ENCODE data around the gene EGR4. TPM values are rescaled to one million over a fixed set of nuclear protein-coding genes. Genes with fewer than 3 reads are reported as not detected.

The EGR4 gene
- total RNA-seq, 1 donor: not detected

DNA sequence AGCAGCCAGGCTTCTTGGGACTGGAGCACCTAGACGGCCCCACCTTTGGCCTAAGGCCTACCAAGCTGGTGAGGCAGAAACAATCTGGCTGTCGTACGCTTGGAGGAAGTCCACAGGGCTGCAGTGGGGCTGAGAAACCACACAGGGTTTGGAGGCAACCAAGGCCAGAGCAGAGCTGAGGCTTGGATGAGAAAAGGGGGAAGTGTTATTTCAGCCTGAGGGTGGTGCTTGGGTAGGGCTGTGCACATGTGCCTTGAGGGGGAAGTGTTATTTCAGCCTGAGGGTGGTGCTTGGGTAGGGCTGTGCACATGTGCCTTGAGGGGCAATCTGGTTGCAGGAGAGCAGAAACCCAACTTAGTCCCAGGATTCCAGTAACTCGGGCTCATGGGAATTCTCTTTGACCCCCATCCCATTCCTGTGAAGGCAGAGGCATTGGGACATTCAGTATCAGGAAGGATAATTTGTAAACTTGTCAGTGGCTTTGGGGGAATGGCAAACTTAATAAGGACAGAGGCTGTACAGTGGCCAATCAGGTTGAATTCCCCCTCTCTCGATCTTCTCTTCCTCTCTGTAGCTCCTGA is 8.1 kb downstream of the EGR4 start:
- H3K4me2 ChIP-seq (ENCODE audit: insufficient read depth, low read length): peak overlapping the region; percentile 74
- no peak overlapping the region for H2AFZ ChIP-seq (ENCODE audit: low read length)

DNA sequence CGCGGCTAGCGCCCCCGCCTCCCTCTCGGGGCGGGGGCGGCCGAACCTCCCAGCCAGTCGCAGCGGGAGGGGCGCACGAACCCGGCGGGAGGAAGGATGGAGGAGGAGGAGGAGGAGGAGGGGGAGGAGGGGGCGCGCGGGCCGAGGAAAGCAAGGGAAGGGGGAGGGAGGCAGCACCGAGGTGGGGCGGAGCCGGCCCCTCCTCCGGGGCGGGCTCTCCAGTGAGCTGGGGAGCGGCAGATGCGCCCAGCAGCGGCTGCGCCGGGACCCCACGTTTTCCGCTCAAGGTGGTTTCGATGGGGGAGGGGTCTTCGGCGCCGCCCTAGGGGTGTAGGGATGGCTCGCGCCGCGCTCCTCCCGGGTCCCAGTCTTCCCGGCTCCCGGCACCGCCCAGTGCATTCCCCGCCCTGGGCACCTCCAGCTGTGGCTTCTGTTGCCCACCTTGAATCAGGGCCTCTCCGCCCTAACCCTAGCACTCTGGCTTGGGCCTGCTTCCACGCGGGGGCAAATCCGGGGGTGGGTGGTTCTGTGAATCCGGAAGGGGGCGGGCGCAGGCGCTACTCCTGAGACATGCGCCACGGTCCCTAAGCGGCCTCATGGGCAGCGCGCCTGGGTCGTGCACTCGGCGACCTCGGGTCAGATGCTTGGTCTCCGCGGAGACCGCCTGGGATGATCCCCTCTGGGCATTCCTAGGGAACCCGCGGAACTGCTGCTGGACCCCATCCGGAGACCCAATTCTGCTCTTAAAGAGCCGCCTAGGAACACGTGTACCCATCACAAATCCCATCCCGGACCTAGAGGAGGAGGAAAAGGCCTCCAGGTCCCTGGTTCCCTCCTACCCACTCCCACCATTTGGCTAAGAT is 8.8 kb downstream of the EGR4 start, which contains the start of gene FBXO41:
Gene FBXO41 (minus strand): TSS at position 183 of the 863 bp plus-strand sequence. CDS start 14,848 bp downstream, outside the sequence.
- DNase-seq (ENCODE audit: insufficient read length, low spot score, missing footprints): peak; percentile 90
- peaks cover 34% of the 10 kb centered on the region for H3K27me3 ChIP-seq (ENCODE audit: insufficient read depth, low read length)
- H3K27ac ChIP-seq (ENCODE audit: low read depth, low read length): no peak within 1 kb of the TSS
- H4K20me1 ChIP-seq (ENCODE audit: insufficient read depth, low read length): no peaks in the 10 kb centered on the region
- no peaks in the 10 kb centered on the region for H3K9me3 ChIP-seq (ENCODE audit: low read depth, low read length)
- peak within 1 kb of the TSS; percentile 67 for H3K4me3 ChIP-seq (ENCODE audit: insufficient read depth, low read length)
- no peak for TF ChIP-seq CTCF (IDR thresholded peaks at IDR 0.05; ENCODE audit: extremely low read depth, low read depth, low read length)
- no peaks in the 10 kb centered on the region for H3K79me2 ChIP-seq (ENCODE audit: insufficient read depth, low read length)
- peak within 1 kb of the TSS; percentile 74 for H3K4me2 ChIP-seq (ENCODE audit: insufficient read depth, low read length)
- peak within 1 kb of the TSS; percentile 47 for H2AFZ ChIP-seq (ENCODE audit: low read length)
- peaks cover 3% of the 10 kb centered on the region for H3K4me1 ChIP-seq (ENCODE audit: insufficient read depth, low read length)
- no peaks in the 10 kb centered on the region for H3K36me3 ChIP-seq (ENCODE audit: insufficient read depth, low read length)

More for the DNA sequence above, 8.1 kb downstream of the EGR4 start:
- peak; percentile 23 for DNase-seq (ENCODE audit: insufficient read length, low spot score, missing footprints)
- no peaks in the 10 kb centered on the region for H4K20me1 ChIP-seq (ENCODE audit: insufficient read depth, low read length)
- no peak for TF ChIP-seq CTCF (IDR thresholded peaks at IDR 0.05; ENCODE audit: extremely low read depth, low read depth, low read length)
- H3K27ac ChIP-seq (ENCODE audit: low read depth, low read length): no peak overlapping the region
- H3K4me1 ChIP-seq (ENCODE audit: insufficient read depth, low read length): peaks cover 3% of the 10 kb centered on the region
- peaks cover 34% of the 10 kb centered on the region for H3K27me3 ChIP-seq (ENCODE audit: insufficient read depth, low read length)
- no peak overlapping the region for H3K4me3 ChIP-seq (ENCODE audit: insufficient read depth, low read length)
- H3K79me2 ChIP-seq (ENCODE audit: insufficient read depth, low read length): no peaks in the 10 kb centered on the region
- H3K36me3 ChIP-seq (ENCODE audit: insufficient read depth, low read length): no peaks in the 10 kb centered on the region
- H3K9me3 ChIP-seq (ENCODE audit: low read depth, low read length): no peaks in the 10 kb centered on the region

- Histone ChIP-seq H4K20me1 (ENCODE audit: insufficient read depth, low read length) (no peaks in the 10 kb centered on the region), H3K4me1 (ENCODE audit: insufficient read depth, low read length) (peaks cover 3% of the 10 kb centered on the region), H3K27me3 (ENCODE audit: insufficient read depth, low read length) (peaks cover 31% of the 10 kb centered on the region), H3K9me3 (ENCODE audit: low read depth, low read length) (no peaks in the 10 kb centered on the region), H3K4me3 (ENCODE audit: insufficient read depth, low read length) (peak overlapping the region; percentile 67), H3K4me2 (ENCODE audit: insufficient read depth, low read length) (peak overlapping the region; percentile 74), H3K36me3 (ENCODE audit: insufficient read depth, low read length) (no peaks in the 10 kb centered on the region), H2AFZ (ENCODE audit: low read length) (peak overlapping the region; percentile 47), H3K27ac (ENCODE audit: low read depth, low read length) (no peak overlapping the region), H3K79me2 (ENCODE audit: insufficient read depth, low read length) (no peaks in the 10 kb centered on the region)
- TF ChIP-seq CTCF (IDR thresholded peaks at IDR 0.05; ENCODE audit: extremely low read depth, low read depth, low read length): no peak
- DNase-seq (ENCODE audit: insufficient read length, low spot score, missing footprints): peak; percentile 80
Measured at GRCh38 chr2:73283545-73284295, 9.6 kb downstream of the EGR4 start.
